SU-DHL-6 (cell line): ENCODE results near the gene ADGRG2.

Experiments
- H2AFZ ChIP-seq: fragments of 200-600 bp; sonication (generic); 2 replicates; pipeline ENCODE4 v1.6.1; 2014; ENCODE audit warnings: low read depth, mild to moderate bottlenecking, moderate library complexity, mixed read lengths, antibody characterized with exemption, low read length; ENCODE audit not compliant: severe bottlenecking
- H3F3A ChIP-seq: fragments of 200-600 bp; shearing (Covaris generic); 2 replicates; pipeline ENCODE4 v1.6.0; 2016; ENCODE audit warnings: antibody characterized with exemption, mild to moderate bottlenecking; ENCODE audit not compliant: insufficient read depth
- H3K27ac ChIP-seq: fragments of 200-600 bp; sonication (generic); 2 replicates; pipeline ENCODE4 v1.5.1; 2016; ENCODE audit warnings: low read depth, mild to moderate bottlenecking, low read length, moderate library complexity, mixed read lengths
- H3K27me3 ChIP-seq: fragments of 200-600 bp; sonication (generic), shearing (Covaris generic); 2 replicates; pipeline ENCODE4 v1.6.0; 2014; ENCODE audit warnings: mild to moderate bottlenecking, low read length
- H3K36me3 ChIP-seq: fragments of 200-600 bp; sonication (generic); 2 replicates; pipeline ENCODE4 v1.6.1; 2014; ENCODE audit warnings: mild to moderate bottlenecking, low read length, mixed read lengths
- H3K4me2 ChIP-seq: fragments of 300-600, 200-600 bp; shearing (Covaris generic), sonication (generic); 2 replicates; pipeline ENCODE4 v1.6.0; 2014; ENCODE audit warnings: low read length, low read depth, mild to moderate bottlenecking; ENCODE audit not compliant: poor library complexity, severe bottlenecking
- H3K4me3 ChIP-seq: fragments of 200-600 bp; sonication (generic); 2 replicates; pipeline ENCODE4 v1.5.1; 2014; ENCODE audit warnings: antibody characterized with exemption, low read length, mild to moderate bottlenecking, mixed read lengths; ENCODE audit not compliant: insufficient read depth, poor library complexity, severe bottlenecking
- H3K79me2 ChIP-seq: fragments of 200-600 bp; sonication (generic); 2 replicates; pipeline ENCODE4 v1.6.1; 2014; ENCODE audit warnings: mild to moderate bottlenecking, low read length, moderate library complexity; ENCODE audit not compliant: insufficient read depth
- H3K9ac ChIP-seq: fragments of 200-600 bp; sonication (generic); 2 replicates; pipeline ENCODE4 v1.7.0; 2014; ENCODE audit warnings: mild to moderate bottlenecking, low read length
- H3K9me2 ChIP-seq: fragments of 200-600 bp; sonication (generic); replicated peaks from 2 replicates; pipeline ENCODE4 v1.6.1; 2014; ENCODE audit warnings: low read length; ENCODE audit not compliant: insufficient read depth
- H3K9me3 ChIP-seq: fragments of 200-600 bp; sonication (generic); 2 replicates; pipeline ENCODE4 v1.6.1; 2014; ENCODE audit warnings: low read length, mixed read lengths; ENCODE audit not compliant: insufficient read depth
- H4K20me1 ChIP-seq: fragments of 200-600 bp; sonication (generic); 2 replicates; pipeline ENCODE4 v1.6.1; 2014; ENCODE audit warnings: low read depth, mild to moderate bottlenecking, antibody characterized with exemption, low read length, moderate library complexity, mixed read lengths
- CTCF ChIP-seq: fragments of 200-600 bp; sonication (generic); IDR thresholded peaks from one replicate; pipeline ENCODE4 v1.5.1; 2017; ENCODE audit warnings: antibody characterized with exemption, mild to moderate bottlenecking, low read length, moderate library complexity; ENCODE audit not compliant: insufficient read depth, poor library complexity, severe bottlenecking
- EZH2phosphoT487 ChIP-seq: fragments of 200-600 bp; sonication (generic), shearing (Covaris generic); conservative IDR thresholded peaks from 2 replicates; pipeline ENCODE4 v1.6.1; 2018; ENCODE audit warnings: mild to moderate bottlenecking, antibody characterized with exemption, low read length, moderate library complexity, mixed read lengths

Gene ADGRG2

GRCh38 chrX:19133231-19133630 is 11.0 kb upstream of the ADGRG2 start:
- TF ChIP-seq CTCF (no peak), EZH2phosphoT487 (no peak)
- Histone ChIP-seq H3F3A (no peaks in the 10 kb centered on the region), H3K4me2 (no peak overlapping the region), H2AFZ (no peak overlapping the region), H3K27me3 (no peaks in the 10 kb centered on the region), H3K27ac (no peak overlapping the region), H3K36me3 (no peaks in the 10 kb centered on the region), H3K9ac (no peak overlapping the region), H3K79me2 (no peaks in the 10 kb centered on the region), H3K4me3 (no peak overlapping the region), H3K9me2 (no peaks in the 10 kb centered on the region), H4K20me1 (no peaks in the 10 kb centered on the region), H3K9me3 (no peaks in the 10 kb centered on the region)

GRCh38 chrX:19130628-19131027 is 8.4 kb upstream of the ADGRG2 start:
- Histone ChIP-seq H3K36me3 (no peaks in the 10 kb centered on the region), H3K4me2 (no peak overlapping the region), H4K20me1 (no peaks in the 10 kb centered on the region), H3K27me3 (no peaks in the 10 kb centered on the region), H3K27ac (no peak overlapping the region), H3K4me3 (no peak overlapping the region), H3K9me3 (no peaks in the 10 kb centered on the region), H2AFZ (no peak overlapping the region), H3F3A (no peaks in the 10 kb centered on the region), H3K79me2 (no peaks in the 10 kb centered on the region), H3K9ac (no peak overlapping the region), H3K9me2 (no peaks in the 10 kb centered on the region)
- TF ChIP-seq EZH2phosphoT487 (no peak), CTCF (no peak)

GRCh38 chrX:19129694-19130093 is 7.4 kb upstream of the ADGRG2 start:
- no peak for TF ChIP-seq CTCF
- no peak for TF ChIP-seq EZH2phosphoT487

More at GRCh38 chrX:19129694-19130093, 7.4 kb upstream of the ADGRG2 start:
- no peaks in the 10 kb centered on the region for H3K9me2 ChIP-seq
- H3K4me3 ChIP-seq = no peak overlapping the region
- H4K20me1 ChIP-seq = no peaks in the 10 kb centered on the region
- no peaks in the 10 kb centered on the region for H3K36me3 ChIP-seq
- no peaks in the 10 kb centered on the region for H3K79me2 ChIP-seq
- H3K9ac ChIP-seq = no peak overlapping the region
- H3K9me3 ChIP-seq = no peaks in the 10 kb centered on the region
- no peak overlapping the region for H3K27ac ChIP-seq
- H2AFZ ChIP-seq = no peak overlapping the region
- H3K27me3 ChIP-seq = no peaks in the 10 kb centered on the region
- H3F3A ChIP-seq = no peaks in the 10 kb centered on the region
- no peak overlapping the region for H3K4me2 ChIP-seq
